Right lobe of liver (tissue), 6 donors: ENCODE data around the gene KCNA1. TPM values are rescaled to one million over a fixed set of nuclear protein-coding genes. Genes with fewer than 3 reads are reported as not detected.

Experiments used
- ATAC-seq, 4 donors: fragments of 200-7000 bp; cut with Tn5 transposase; one replicate each; pipeline ENCODE4 v1.9.1; 2020; ENCODE audit warnings: mild to moderate bottlenecking in 4 of 4, moderate library complexity in 4 of 4
- DNase-seq, 3 donors: peaks; one replicate each; pipeline ENCODE4 v3.0.0-alpha.2; 2020
- H3K27ac ChIP-seq, 3 donors: fragments of 200-600 bp; one replicate each; pipeline ENCODE4 v1.8.0; 2022
- H3K27me3 ChIP-seq, 2 donors: fragments of 200-600 bp; one replicate each; pipeline ENCODE4 v1.8.0; 2022
- H3K36me3 ChIP-seq, 4 donors: fragments of 200-600 bp; sonication (generic) in 1 of 4; one replicate each; pipeline versions ENCODE4 v1.5.1 to v1.8.0; 2017 to 2022; ENCODE audit warnings: control low read depth in 1 of 4
- H3K4me1 ChIP-seq, 4 donors: fragments of 200-600 bp; sonication (generic) in 1 of 4; one replicate each; pipeline versions ENCODE4 v1.5.1 to v1.8.0; 2017 to 2022; ENCODE audit warnings: control low read depth in 1 of 4
- H3K4me3 ChIP-seq, 3 donors: fragments of 200-600 bp; one replicate each; pipeline ENCODE4 v1.8.0; 2022
- H3K9me3 ChIP-seq, 4 donors: fragments of 200-600 bp; sonication (generic) in 1 of 4; one replicate each; pipeline versions ENCODE4 v1.5.1 to v1.8.0; 2017 to 2022; ENCODE audit warnings: control low read depth in 1 of 4
- CTCF ChIP-seq, 4 donors: fragments of 200-600 bp in 3 of 4; fragments of 450-650 bp in 1 of 4; IDR thresholded peaks; one replicate each; pipeline versions ENCODE4 v1.5.1 to v1.8.0; 2016 to 2022; ENCODE audit warnings: antibody characterized with exemption in 4 of 4, mild to moderate bottlenecking in 2 of 4
- POLR2A ChIP-seq: fragments of 450-650 bp; IDR thresholded peaks from one replicate; pipeline ENCODE4 v1.6.1; 2017; ENCODE audit warnings: antibody characterized with exemption, mild to moderate bottlenecking
- WGBS: methylation state at CpG from one replicate; pipeline ENCODE4 v1.1.6; 2018; ENCODE audit warnings: low coverage, low lambda C conversion rate; ENCODE audit not compliant: insufficient coverage; ENCODE audit errors: missing lambda C conversion rate; 5-methylcytosine and 5-hydroxymethylcytosine counted together
- intact Hi-C, 2 donors: fragments of 100-400 bp; cut with DNase I; formaldehyde crosslinking; loops; one replicate each; pipeline versions ENCODE4 v1.11.2 to v1.14.1; 2022
- long read RNA-seq: library from polyadenylated mRNA; unstranded; transcript quantifications from one replicate; pipeline ENCODE4 v2.0.0, GENCODE V29; 2019
- total RNA-seq, 6 experiments: library from RNA; depleted of rRNA in 2 of 6; stranded (reverse); fragments of >200 nt in 2 of 6; fragmentation: NEBNext Ultra II Directional in 3 of 6; extraction: Animal tissue kit (Norgen Biotek cat#: 25700) in 3 of 6; gene quantifications; one replicate each; pipeline versions ENCODE4 v1.1.0 to v1.2.4, GENCODE V29; 2016 to 2023
- donor health status: DM: no; HTN: yes; CAD: no.
- donor health status: DM: no; HTN: no; CAD: no.
- donor health status: DM: no; HTN: no; CAD: no.
- donor health status: DM: no; HTN: yes; CAD: no.
- donor health status: DM: no; HTN: yes; CAD: no.

KCNA1 gene
- total RNA-seq: not detected
- long read RNA-seq: 0 reads

- H3K27me3 ChIP-seq: peaks cover 6 to 35% of the 10 kb centered on the region in 2 donors
- 1% methylated on average over 42 of the region's 67 CpGs for WGBS
- DNase-seq: no peak
- intact Hi-C loops: no loop called here
- ATAC-seq: peak in 2 of 4 donors; percentile 39 to 45
- no peak for TF ChIP-seq CTCF (IDR thresholded peaks at IDR 0.05)
- no peak for TF ChIP-seq POLR2A
- no peak within 1 kb of the TSS for H3K27ac ChIP-seq
- no peaks in the 10 kb centered on the region for H3K9me3 ChIP-seq
- H3K36me3 ChIP-seq: no peaks in the 10 kb centered on the region
- peaks cover 0 to 12% (median 0%) of the 10 kb centered on the region in 4 donors for H3K4me1 ChIP-seq
- peak within 1 kb of the TSS in 2 of 3 donors; percentile 9 to 31 for H3K4me3 ChIP-seq
Measured at GRCh38 chr12:4909734-4910501, at the start of gene KCNA1. Gene KCNA1, plus strand, starts transcription at chr12:4909905. Its CDS starts 1,474 bp downstream, at chr12:4911379.

GRCh38 chr12:4860741-4861140 lies 49.0 kb upstream of the KCNA1 start:
- WGBS: 50% methylated on average over 1 of the region's 6 CpGs
- intact Hi-C loops: no loop called here
- TF ChIP-seq POLR2A: no peak
- no peak for TF ChIP-seq CTCF (IDR thresholded peaks at IDR 0.05)
- DNase-seq (no peak), ATAC-seq (no peak)
- Histone ChIP-seq H3K4me1 (peaks cover 0 to 13% (median 0%) of the 10 kb centered on the region in 4 donors), H3K4me3 (no peak overlapping the region), H3K27me3 (no peaks in the 10 kb centered on the region), H3K36me3 (no peaks in the 10 kb centered on the region), H3K27ac (no peak overlapping the region), H3K9me3 (no peaks in the 10 kb centered on the region)

GRCh38 chr12:4862809-4863208 lies 46.9 kb upstream of the KCNA1 start:
- Histone ChIP-seq H3K27ac (no peak overlapping the region), H3K9me3 (no peaks in the 10 kb centered on the region), H3K4me3 (no peak overlapping the region), H3K27me3 (no peaks in the 10 kb centered on the region), H3K36me3 (no peaks in the 10 kb centered on the region), H3K4me1 (peaks cover 0 to 9% (median 0%) of the 10 kb centered on the region in 4 donors)
- DNase-seq (no peak), ATAC-seq (no peak)
- TF ChIP-seq POLR2A (no peak), CTCF (IDR thresholded peaks at IDR 0.05) (no peak)
- WGBS: 57% methylated on average over 2 of the region's 2 CpGs
- intact Hi-C loops: no loop called here

GRCh38 chr12:4864575-4864974 lies 45.1 kb upstream of the KCNA1 start:
- TF ChIP-seq POLR2A (no peak), CTCF (IDR thresholded peaks at IDR 0.05) (no peak)
- no peaks in the 10 kb centered on the region for H3K4me1 ChIP-seq
- no peak overlapping the region for H3K4me3 ChIP-seq
- intact Hi-C loops: no loop called here
- H3K36me3 ChIP-seq: no peaks in the 10 kb centered on the region
- no peak for ATAC-seq
- no peaks in the 10 kb centered on the region for H3K9me3 ChIP-seq
- H3K27me3 ChIP-seq: no peaks in the 10 kb centered on the region
- DNase-seq: no peak
- H3K27ac ChIP-seq: no peak overlapping the region
- 69% methylated on average over 4 of the region's 9 CpGs for WGBS
